GM19025 (cell line): ENCODE data around the gene NOSIP.

ENCODE experiments used
- ATAC-seq: cut with Tn5 transposase; IDR thresholded peaks from one replicate; pipeline ENCODE4 v1.9.1; 2021; ENCODE audit warnings: mild to moderate bottlenecking, low read depth, moderate library complexity; ENCODE audit not compliant: unreplicated experiment

Gene NOSIP

DNA sequence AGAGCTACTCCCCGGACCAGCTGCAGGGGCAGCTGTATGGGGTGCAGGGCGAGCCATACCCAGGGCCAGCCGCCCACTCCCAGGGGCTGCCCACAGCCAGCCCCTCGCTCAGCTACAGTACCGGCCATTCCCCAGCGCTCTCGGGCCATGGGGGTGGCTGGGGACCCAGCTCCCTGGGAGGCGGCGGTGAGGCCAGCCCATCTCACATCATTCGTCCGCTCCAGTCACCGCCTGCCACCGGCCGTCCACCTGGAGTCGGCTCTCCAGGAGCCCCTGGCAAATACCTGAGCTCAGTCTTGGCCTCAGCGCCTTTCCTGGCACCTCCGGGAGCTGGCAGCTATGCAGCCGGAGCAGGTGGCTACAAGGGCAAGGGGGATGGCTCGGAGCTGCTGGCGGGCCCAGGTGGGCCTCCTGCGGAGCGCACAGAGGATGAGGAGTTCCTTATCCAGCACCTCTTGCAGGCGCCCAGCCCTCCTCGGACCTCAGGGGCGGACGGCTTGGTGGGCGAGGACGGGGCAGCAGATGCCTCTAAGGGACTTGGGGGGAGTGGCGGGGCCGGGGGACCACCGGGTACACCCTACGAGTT, 15.6 kb upstream of the NOSIP start:
- ATAC-seq: no peak

DNA sequence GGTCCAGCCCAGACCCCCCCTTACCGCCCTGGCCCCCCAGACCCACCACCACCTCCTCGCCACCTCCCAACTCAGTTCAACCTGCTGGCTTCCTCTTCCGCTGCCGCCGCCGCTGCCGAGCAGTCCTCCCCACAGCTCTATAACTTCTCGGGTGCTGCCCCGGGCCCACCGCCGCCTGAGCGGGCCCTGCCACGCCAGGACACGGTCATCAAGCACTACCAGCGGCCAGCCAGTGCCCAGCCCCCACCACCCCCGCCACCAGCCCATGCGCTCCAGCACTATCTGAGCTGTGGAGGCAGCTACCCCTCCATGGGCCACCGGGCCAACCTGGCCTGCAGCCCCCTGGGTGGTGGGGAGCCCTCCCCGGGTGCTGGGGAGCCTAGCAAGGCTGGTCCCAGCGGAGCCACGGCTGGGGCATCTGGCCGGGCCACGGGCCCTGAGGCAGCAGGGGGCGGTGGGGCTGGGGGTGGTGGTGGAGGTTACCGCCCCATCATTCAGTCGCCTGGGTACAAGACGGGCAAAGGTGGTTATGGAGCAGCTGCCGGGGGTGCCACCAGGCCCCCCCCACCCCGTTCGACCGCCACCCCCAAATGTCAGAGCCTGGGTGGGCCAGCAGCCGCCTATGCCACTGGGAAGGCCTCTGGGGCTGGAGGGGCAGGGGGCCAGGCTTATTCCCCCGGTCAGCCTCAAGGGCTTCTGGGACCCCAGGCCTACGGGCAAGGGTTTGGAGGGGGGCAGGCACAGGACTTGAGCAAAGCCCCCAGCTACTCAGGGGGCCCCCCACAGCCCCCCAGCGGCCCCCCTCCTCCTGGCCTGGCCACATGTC, 14.8 kb upstream of the NOSIP start:
- ATAC-seq: no peak

DNA sequence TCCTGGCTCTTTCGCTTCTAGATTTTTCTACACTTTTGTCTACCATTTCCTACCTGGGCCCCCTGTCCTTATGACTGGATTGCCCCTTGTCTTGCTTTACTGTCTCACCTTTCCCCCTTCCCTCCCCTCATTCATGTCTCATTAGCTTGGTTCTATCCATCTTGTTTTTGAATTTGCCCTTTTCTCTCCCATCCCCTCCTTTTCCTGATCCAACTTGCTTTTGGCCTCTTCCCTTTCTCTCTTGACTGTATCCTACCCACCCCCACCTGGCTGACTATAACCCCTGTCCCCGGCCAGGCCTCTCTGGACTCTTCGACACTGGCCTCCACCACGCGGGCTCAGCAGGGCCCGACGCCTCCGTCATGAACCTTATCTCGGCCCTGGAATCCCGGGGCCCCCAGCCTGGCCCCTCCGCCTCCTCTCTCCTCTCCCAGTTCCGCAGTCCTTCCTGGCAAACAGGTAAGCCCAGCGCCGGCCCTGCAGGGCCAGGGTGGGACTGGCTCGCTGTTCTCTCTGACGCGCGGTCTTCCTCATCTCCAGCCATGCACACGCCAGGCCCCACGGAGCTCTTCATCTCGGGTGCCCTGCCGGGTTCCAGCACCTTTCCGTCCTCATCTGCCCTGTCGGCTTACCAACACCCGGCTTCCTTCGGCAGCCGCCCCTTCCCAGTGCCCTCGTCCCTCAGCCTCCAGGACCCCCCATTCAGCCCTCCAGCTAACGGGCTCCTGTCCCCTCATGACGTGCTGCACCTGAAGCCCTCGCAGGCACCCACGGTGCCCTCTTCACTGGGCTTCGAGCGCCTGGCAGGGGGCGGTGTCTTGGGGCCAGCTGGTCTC, 14.0 kb upstream of the NOSIP start:
- ATAC-seq: no peak

DNA sequence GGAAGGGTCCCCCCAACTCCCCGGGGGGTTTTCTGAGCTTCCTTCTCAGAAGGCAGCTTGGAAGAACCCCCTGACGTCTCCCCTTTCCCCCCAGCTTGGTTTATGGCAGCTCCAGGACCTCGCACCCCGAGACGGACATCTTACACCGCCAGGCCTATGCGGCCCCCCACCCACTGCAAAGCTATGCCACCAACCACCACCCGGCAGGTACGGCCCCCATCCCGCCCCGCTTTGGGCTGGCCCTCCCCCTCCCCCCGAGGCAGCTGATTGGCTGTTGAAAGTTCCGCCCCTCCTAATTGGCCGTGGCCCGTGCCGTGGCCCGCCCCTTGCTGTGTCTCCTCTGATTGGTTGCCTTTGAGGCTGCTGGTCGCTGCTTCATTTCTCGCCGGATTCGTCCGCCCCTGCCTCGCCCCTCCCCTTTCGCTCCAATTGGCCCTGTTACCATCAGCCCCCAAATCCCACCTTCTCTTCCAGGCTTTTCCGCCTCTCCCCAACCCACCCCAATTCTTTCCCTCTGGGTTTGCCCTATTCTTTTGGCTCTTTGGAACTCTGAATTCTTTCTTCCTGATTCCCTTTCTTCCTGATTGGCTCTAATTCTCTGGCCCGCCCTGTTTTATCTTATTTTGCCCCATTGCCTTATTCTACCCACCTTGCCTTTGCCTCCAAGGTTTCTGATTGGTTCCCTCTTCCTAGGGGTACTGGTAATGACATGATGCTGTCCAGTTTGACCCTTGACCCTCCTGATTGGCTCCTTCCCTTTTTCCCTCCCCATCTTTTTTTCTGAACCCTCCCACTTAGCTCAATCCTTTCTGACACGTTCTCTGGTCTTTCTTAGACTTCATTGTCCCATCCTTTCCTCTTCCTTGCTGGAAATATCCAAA, 13.1 kb upstream of the NOSIP start:
- ATAC-seq: peak; percentile 45

DNA sequence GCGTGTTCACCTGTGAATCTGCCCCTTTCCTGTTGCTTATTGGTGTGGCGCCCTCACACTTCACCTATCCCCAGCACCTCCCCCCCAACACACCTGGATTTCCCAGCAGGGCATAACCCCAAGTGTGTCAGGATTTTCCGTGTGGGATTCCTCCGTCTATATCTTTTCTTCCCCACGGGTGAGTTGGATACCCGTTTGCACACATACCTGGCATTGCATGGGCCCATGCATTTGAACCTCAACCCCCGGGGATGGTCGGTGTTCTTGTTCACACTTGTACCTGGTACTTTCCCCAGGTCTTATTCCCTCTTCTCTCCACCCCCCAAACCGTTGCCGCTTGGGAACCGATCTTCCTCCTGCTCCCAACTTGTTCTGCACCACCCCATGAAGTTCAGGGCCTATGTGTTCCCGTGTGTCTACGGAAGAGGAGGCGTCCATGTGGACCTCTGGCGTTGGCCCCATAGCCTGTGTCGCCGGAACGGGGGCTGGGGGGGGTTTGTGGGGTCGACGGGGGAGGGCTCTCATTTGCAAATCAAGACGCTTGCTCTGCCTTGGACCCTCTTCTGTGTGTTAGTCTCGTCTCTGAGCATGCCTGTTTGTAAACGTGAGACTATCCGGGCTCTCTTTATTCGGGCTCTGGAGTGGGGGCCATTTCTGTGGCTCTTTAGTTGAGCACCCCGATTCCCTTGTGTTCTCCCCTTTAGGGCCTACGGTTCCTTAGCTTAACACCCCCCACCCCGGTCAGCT, 12.3 kb upstream of the NOSIP start:
- no peak for ATAC-seq

DNA sequence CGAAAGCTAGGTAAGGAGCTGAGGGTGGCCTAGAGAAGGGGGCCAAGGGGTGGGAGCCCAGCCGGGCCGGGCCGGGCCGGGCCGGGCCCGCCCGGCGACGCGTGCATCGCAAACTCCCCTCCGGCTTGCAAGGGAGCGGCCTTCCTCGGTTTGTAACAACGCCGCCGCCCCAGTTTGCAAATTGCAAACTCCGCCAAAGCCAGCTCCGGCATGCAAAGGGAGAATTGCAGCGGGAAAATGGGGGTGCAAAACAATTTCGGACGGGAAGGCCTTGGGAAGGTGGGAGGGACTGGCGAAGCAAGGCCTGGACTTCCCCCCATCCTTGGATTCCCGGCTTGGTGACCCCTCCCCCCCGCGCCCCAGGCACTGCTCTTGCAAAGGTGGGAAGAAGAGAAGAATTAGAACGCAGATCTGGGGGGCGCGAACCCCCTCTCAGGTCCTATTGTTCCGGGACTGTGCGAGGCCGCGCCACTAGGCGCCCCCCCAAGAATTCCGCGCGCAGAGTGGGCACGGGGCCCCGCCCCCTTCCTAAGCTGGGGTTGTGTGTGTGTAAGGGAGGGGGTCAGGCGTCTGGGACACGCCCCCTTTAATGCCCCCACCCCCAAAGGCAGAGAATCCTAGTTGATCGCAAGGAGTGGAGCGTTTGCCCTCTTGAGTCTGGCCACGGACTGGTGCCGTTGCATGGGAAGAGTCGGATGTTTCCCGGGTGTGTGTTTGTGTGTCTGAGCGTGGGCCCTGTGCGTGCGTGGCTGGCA, 11.6 kb upstream of the NOSIP start:
- no peak for ATAC-seq

DNA sequence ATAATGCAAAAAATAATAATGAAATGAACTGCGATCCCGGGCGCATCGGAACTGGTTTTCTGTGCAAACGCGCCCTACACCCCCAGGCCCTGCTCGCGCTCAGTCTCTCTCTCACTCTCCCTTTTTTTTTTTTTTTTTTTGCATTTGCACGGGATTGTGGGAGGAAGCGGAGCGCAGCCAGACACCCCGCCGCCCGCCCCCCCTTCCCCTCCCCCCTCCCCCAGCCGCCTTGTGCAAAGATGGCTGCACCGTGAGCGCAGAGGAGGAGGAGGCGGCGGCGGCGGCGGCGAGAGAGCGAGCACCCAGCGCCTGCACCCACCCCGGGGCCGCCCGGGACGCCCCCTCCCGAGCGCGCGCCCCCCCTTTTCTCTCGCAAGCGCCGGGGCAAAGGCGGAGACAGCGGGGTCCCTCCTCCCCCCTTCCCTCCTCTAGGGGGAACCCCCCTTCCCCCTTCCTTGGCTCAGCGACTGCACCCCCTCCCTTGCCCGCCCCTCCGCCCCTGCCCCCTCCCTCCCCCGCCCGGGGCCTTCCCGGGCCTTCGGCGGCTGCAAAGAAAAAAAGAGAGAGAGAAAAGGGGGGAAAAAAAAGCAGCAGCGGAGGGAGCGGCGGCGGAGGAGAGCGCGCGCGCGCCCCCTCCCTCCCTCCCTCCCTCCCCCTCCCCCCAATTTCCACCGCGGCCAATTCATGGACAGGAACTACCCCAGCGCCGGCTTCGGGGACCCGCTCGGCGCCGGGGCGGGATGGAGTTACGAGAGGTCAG, 10.8 kb upstream of the NOSIP start, which contains the start of gene PRR12:
PRR12 (plus strand) TSS at position 212 of the 760 bp plus-strand sequence; CDS start at position 685, 473 bp downstream.
- no peak for ATAC-seq

DNA sequence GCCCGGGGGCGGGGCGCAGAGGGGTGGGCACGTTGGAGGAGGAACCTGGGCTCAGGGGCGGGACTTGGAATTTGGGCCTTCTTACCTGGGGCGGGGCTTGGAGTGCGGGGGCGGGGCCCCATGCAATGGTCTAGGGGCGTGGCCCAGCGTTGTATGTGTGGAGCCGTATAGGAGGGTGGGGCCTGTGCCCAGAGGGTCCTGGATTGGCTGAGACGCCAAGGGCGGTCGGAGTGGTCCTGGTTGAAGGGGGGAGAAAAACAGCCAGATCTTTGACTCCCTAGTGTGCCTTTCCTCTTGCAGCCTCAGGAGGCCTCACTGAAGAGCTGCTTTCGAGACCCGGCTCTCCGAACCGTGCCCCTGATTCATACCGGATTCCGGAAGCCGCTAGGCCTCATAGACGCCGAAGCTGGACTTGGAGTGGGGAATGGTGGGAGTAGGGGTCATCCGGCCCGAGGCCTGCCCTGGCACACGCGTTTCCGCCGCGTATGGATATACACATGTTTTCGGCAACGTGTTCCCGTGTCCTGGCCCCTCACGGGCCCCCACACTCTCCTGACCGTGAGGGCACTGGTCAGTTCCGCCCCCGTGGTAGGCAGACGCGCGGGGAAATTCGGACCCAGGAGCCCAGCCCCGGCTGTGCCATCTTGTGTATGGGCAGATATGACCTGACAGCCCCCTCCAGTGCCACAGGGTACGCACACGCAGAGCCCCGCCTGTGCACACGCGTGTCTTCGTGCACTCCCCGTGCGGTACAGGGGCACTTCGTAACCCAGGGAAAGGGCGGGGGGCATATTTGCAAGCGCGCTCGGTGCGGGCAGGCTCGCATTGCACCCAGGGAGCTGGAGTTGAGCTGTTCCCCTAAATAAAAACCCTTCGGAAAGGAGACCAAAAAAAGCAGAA, 10.0 kb upstream of the NOSIP start:
- peak; percentile 57 for ATAC-seq

DNA sequence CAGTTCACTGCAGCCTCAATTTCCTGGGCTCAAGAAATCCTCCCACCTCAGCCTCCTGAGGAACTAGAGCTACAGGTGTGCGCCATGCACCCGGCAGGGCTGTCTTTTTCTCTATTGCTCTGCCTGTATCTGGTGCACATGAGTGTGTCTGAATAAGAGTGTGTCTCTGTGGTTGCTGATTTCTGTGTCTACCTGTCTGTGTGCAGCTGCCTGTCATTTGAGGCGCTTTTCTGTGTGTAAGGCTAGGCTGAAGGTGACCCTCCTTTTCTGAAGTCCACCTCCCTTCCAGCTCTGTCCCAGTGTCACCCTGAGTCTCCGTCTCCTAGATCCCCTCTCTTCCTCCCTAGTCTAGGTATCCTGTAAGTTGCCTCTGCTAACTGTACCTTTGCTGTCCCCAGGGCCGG, 9.1 kb upstream of the NOSIP start:
- no peak for ATAC-seq

DNA sequence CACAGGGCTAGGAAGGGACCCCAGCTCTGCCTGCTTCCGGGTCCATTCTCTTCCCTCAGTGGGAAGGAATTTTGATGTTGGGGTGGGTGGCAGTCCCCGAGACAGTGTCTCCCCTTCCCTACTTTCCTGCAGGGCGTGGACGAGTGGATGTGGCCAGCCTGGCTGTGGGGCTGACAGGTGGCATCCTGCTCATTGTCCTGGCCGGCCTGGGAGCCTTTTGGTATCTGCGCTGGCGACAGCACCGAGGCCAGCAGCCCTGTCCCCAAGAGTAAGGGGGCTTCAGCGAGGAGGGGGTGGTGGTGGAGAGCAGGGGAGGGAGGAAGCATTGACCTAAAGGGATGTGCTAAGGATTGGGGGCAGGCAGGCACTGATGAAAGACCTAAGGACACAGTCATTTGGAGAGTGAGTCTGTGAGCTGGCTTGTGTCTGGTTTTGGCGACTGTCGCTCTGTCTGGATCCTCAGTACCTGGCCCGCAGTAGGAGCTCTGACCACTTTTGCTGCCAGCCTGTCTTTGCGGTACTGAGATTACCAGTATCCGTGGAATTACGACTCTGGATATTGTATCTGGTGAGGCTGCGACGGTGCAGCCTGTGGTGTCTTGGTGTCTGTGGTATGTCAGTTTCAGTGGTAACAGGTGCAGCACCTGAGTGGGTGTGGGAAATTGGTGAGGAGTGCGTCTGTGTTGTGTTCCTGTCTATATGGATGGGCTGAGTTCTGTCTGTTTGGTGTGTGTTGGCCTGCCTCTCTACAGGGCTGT, 8.2 kb upstream of the NOSIP start:
- ATAC-seq: no peak

DNA sequence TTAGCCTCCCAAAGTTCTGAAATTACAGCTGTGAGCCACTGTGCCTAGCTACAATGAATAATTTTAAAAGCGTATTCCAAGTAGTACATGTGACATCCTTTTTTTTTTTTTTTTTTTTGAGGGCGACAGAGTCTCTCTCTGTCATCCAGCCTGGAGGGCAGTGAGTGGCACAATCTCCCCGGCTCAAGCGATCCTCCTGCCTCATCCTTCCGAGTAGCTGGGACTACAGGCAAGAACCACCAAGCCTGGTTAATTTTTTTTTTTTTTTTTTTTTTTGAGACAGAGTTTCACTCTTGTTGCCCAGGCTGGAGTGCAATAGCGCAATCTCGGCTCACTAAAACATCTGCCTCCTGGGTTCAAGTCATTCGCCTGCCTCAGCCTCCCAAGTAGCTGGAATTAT, 6.9 kb upstream of the NOSIP start:
- ATAC-seq: no peak

DNA sequence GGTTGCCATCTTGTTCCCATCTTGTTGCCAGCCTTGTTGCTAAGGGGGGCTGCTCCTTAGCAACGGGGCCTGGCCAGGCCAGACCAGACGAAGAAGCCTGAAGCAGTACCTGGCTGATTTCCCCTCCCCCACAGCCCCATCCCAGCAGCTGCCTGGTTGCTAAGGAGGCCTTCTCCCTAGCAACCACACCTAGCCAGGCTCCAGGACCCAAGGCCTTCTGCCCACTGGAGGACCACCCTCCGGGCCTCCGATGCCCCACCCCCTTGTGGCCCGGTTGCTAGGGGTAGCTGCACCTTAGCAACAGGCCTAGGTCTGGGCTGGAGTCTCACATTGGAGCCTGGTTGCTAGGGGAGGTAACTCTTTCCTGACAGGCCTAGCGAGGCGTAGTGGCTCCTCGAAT, 4.7 kb upstream of the NOSIP start:
- no peak for ATAC-seq

DNA sequence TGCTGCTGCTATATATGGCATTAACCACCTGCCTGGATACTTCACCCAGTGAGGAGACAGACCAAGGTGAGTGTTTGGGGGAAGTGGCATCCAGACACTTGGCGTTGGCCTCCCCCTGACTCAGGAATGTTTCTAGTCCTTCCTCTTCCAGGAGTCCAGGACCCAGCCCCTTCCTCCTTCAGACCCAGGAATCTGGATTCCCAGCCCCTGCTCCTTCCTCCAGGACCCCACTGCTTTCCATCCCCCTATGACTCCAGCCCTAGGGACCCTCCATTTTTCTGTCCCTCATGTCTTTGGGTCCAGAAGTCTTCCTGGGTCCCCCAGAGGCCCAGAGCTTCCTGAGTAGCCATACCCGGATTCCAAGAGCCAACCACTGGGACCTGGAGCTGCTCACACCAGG, 2.9 kb upstream of the NOSIP start:
- ATAC-seq: no peak

DNA sequence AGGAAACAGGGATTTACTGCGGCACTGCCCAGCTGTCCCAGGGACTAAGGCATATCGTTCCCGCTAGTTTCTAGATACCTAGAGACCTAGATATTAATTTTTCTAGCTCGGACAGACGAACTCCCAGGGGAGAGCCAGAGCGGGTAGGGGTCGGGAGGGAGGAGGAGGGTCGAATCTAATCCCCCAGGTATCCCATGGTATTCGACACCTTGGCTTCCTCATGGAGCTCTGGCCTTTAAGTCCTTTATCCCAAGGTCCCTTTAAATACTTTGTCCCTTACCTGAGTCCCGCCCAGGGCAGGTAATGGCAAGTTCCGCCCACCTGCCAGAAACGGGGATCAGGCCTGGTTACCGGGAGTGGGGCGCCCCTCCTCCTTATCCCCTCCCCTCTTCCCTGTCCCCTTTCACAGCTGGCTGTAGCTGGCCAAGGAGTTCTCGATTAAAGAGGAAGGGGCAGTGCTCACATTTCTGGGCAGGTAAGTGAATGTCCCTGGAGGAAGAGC, 702 bp upstream of the NOSIP start, which contains the start of gene PRRG2:
PRRG2 (plus strand) TSS at position 310 of the 502 bp plus-strand sequence. CDS start 1,904 bp downstream, outside the sequence.
- ATAC-seq: no peak

DNA sequence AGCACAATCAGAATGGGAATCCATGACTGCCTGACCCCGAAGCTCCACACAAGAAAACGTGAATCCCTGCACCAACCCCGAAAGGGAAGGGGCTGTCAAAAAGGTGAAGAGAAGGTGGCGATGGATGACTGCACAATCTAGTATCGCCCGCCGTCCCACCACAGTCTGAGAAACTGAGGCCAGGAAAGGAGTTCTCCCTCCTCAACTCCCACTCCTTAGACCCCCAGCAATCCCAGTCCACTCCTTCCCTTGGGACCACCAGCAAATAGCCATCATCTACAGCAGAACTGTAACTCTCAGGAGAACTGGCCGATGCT, 451 bp downstream of the NOSIP start:
- ATAC-seq: no peak

DNA sequence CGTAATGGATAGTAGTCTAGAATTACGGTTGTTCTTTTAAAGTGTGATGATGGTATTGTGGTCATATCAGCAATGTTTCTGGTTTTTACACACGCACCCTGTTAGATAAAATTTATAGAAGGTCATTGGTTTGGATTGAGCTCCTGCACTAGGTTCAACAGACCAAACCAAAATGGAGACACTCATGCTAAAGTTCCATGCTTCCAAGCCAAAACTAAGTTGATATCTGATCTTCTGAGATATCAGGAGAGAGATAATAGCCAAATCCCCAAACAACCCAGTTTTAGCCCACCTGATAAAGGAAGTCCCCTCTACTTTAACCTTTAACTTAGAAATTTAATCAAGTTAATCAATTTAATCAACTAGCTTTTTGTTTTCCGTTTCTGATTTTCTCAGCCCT, 1.2 kb downstream of the NOSIP start:
- ATAC-seq: no peak
